GM19099 (cell line): ENCODE measurements around the gene JAZF1.

Experiments
- POLR2A ChIP-seq: IDR thresholded peaks from 3 replicates; pipeline ENCODE4 v1.6.1; 2011; ENCODE audit warnings: low read depth; ENCODE audit not compliant: insufficient read length; ENCODE audit errors: extremely low read depth

Gene JAZF1

DNA sequence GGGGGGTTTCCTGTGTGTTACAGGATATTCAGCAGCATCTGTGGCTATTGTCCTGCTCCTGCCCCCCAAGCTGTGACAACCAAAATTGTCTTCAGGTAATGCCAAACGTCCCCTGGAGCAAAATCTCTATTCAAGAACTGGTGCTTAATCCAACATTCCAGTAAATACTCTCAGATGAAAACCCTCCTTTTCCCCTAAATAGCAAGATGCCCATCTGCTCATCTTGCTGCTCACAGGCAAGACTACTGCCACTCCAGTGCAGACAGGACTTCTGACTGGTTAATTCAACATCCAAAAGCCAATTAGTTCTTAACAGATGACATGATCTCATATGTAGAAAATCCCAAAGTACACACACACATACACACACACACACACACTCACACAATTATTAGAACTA is 20.5 kb upstream of the JAZF1 start:
- no peak for TF ChIP-seq POLR2A

DNA sequence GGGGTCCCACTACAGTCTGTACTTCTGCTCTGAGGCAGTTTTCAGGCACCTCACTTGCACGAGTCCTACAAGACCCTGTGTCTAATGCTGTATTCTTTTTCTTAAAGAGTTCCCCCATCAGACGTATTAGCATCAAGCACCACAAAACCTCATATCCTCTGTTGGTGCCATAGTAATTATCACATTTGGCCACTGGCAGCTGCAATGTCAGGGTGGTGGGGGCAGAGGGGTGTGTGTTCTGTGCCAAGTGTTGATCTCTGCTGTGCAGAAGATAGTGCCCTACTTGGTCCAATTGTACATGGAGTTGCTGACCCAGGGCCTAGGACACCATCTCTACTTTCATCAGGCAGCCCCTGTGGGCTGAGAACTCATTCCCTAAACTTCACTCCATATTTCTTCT is 20.0 kb upstream of the JAZF1 start:
- TF ChIP-seq POLR2A: no peak

DNA sequence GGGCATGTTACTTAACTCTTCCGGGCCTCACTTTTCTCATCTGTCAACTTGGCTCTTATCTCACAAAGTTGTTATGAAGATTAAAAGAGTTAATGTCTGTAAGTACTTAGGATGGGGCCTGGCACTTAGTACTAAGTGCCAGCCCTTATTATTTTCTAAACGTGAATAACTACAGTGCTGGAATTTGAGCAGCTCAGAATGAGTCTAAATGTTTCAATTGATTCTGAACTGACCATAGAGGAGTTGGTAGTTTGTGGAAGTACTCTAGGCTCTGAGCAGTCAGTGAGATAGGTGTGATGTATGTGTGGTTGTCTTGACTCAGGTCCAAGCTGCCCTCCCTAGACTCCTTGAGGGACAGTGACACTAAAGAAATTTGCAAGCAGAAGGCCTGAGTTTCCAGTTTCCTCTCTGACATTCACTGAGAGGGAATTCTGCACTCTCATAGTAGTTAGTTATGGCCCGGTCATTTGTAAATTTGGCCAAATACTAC is 18.5 kb upstream of the JAZF1 start:
- TF ChIP-seq POLR2A: no peak

DNA sequence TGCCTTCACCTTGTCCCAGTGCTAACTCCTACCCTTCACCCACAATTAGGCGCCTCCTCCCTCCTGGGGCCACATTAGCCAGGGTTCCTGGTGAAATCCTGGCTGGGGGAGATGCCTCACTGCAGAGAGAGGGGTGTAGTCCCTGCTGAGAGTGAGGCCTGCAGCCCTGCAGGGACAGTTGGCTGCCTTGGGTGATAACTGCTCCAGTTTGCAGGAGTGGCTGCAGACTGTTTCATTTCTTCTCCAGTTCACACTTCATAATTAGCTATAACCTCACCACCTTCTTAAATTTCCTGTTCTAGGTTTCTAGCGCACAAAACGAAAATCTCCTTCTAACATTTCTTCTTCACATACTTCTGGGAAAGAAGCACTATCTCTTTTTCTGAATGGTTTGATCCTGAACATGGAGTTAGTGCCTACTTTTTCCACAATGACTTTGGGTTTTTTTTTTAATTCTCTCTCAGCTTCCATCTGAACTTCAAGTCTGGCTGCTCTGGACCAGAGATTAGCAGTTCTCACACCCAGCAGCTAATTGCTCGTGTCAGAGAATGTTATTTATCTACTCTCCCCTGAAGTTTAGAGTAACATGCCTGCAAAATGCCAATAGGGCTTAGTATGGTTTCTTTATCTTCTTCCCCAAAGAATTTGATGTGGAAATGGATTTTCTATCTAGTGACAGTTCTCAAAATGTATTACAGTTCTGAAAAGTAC is 15.5 kb upstream of the JAZF1 start:
- no peak for TF ChIP-seq POLR2A

DNA sequence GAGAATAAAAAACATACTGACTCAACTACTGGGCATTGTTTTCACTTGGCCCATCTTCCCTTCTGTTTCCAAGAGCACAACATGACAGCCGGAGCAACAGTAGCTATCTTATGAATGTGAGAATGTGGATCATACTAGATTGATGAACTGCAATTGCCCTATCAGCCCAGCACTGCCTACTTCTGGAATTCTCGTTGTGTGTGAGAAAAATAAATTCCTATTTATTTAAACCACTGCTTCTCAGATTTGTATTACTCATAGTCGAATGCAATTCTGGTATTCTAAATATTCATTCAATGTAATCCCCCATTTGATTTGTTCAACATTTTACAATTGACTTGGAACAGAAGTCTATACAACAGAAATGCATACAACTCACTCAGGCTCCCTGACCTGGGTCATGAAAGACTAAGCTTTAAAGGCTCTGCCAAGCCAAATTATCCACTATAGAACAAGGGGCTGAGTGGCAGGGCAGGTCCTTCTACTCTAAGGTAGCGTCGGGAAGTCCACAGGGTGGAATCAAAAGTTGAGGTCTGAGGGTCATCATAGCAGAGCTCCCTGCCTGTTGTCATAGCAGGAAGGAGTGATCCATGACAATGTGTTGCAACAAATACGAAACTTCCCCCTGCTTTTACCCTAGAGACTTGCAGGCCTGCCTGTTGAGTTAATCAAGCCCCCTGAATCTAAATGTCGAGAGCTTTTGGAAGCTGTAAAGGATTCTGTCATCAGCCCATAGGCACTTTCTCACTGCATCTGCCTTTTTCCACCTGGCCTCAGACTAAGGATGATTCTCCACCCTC is 12.4 kb upstream of the JAZF1 start:
- TF ChIP-seq POLR2A: no peak

DNA sequence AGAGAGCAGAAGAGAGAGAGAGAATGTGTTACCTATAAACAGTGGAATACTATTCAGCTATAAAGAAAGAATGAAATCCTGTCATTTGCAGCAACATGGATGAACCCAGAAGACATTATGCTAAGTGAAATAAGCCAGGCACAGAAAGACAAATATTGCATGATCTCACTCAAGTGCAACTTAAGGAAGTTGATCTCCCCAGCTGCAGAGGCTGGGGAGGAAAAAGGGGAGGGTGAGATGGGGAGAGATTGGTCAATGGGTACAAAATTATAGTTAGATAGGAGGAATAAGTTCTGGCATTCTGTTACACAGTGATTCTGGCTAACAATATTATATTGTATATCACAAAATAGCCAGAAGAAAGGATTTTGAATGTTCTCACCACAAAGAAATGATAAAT is 11.2 kb upstream of the JAZF1 start:
- TF ChIP-seq POLR2A: no peak

DNA sequence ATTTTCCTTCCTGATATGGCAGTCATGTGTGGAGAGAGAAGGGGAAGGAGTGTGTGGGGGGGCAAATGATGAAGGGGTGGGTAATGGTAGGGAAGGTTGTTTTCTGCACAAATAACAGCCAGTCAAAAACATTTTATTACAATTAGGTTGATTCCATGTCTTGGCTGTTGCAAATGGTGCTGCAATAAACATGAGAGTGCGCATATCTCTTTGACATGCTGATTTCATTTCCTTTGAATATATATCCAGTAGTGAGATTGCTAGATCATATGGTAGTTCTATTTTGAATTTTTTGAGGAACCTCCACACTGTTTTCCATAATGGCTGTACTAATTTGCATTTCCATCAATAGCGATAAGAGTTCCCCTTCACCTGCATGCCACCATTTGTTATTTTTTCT is 10.6 kb upstream of the JAZF1 start:
- TF ChIP-seq POLR2A: no peak

DNA sequence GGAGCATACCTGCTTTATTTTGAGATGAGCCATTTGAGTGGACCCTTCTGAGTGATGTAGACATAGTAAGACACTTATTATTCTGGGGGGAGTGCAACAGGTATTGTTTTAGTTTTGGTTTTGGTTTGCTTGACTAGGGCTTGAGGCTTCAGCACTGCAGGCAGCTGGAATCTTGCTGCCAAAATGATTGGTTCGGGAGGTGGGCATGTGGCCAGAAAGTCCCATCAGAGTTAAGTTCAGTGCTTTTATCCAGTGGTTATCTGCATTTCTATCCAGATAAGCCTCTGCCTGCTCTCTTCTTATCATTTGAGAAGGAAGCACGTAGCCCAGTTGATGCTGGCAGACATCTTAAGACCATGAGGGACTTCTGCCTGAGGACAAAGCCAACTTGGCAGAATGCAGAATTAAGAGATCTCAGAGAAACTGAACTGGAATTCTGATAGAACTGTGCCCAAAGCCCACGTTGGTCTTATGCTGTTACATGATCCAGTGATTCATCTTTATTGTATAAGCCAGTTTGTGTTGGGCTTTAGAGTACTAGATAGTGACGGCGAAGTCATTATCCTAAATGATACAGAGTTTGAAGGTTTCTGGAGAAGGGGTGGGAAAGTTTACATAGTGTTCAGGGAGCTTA is 9.6 kb upstream of the JAZF1 start:
- TF ChIP-seq POLR2A: no peak

DNA sequence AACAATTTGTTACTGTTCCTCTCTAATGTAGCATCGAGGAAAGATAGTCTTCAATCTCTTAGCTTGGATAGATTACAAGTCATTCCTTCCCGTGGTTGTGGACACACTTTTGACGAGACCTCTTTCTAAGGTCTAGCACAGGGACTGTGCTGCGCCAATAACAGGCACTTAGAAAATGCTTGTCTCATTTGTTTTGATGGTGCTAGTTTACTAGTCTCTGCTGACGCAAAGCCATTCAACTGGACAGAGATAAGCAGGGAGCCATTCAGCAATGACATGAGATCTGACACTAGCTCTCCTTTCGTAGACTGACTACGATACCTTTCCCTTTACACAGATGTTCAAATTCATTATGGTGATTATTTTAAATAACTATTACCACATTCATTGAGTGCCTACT is 6.4 kb upstream of the JAZF1 start:
- TF ChIP-seq POLR2A: no peak

DNA sequence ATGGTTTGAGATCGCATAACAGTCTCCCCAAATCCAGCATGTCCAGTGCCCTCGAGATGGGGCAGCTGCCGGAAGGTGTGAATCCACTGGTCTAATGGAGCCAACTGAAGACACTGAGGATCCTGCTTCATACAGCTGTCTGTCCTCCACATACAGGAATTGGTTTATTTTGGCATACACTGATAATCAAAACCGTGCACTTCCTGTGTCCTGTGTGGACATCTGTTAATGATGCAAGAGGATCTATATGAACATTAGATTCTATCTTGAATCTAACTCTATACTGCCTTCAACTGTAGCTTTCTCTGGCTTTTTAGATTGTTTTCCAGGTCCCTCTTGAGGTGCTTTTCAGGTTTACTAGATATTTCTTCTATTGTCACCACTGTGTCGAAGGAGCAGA is 3.0 kb upstream of the JAZF1 start:
- no peak for TF ChIP-seq POLR2A

DNA sequence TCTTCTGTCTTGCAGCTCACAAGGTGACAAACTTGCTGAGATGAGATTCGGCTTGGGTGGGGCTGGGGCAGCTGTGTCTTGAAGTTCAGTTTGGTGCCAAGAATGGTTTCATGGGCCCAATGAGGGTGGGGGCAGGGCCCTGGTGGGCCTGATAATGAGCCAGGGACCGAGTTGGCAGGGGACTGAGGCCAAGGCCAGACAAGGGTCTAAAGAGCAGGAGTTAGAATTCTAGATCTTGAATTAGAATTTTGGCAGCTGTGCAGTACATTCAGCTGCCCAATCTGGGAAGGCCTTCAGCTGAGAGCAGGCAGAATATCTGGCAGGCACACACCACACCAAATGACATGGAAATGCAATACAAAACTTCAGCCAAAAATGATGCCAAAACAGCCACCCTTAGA is 1.5 kb upstream of the JAZF1 start:
- no peak for TF ChIP-seq POLR2A

DNA sequence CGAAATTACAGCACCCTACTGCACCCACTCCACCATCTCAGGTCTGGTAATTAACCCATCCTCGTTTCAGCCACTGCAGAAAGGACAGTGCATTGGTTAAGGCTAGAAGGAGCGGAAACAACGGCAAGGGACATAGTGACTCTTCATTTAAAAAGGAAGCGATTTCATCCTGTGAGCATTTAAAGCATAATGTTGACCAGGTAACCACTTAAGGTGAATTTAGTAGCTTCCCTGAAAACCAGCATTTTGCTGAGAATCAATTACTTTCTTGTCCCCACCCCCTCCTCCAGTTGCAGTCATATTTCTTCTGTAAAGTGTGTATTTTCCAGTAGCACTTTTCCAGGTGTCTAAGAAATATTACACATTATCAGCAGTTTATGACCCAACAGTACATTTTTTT is 821 bp upstream of the JAZF1 start:
- TF ChIP-seq POLR2A: no peak

DNA sequence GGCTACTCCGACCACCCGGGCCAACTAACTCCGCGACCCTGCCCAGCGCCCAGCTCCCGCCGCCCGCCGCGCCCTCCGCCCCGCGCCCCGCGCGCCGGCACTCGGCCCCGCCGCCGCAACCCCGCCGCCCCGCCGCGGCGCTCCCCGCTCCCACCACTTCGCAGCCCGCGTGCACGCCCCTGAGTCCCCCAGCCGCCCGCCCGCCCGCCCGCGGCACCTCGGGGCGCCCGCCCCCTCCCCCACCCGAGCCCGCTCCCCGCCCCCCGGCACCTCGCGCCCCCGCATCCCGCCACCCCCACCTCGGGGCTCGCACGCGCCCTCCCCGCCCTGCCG is 598 bp downstream of the JAZF1 start:
- no peak for TF ChIP-seq POLR2A

DNA sequence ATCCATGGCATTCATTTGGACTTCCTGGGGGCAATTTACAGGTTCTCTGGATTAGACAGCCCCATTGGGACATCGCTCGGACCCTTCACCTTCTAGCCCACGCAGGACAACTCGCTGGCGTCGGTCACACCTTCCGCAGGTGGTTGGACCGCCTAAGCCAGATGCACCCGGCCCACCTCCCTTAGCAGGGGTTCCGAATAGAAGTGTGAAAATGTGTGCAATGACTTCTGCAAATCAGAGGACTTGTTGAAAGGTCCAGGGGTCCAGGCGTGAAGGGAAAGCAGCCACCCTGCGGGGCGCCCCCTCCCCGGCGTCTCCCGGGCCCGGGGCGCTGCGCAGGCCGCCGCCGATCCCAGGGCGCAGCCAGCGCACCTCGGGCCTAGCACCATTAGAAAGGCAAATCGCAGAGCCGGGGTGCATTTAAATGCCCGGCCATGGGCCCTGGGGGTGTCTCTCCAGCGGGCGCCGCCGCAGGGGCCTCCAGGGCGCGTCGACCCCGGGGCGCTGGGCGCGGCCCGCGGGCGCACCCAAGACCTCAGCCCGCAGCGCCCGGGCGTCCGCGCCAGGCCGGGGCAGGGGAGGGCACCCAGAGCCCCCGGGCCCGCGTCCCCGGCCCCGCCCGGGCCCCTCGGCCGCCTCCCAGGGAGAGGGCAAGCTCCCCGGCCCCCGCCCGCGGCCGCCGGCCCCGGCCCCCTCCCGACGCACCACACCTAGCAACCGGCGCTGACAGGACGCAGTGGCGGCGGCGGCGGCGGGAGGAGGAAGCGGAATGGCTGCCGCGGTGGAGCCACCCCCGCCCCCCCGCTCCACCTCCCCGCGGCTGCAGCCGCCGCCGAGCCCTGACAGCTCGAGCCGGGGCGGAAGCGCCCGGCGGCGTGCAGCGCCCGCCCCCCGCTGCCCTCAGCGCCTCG is 1.2 kb downstream of the JAZF1 start:
- TF ChIP-seq POLR2A: no peak

DNA sequence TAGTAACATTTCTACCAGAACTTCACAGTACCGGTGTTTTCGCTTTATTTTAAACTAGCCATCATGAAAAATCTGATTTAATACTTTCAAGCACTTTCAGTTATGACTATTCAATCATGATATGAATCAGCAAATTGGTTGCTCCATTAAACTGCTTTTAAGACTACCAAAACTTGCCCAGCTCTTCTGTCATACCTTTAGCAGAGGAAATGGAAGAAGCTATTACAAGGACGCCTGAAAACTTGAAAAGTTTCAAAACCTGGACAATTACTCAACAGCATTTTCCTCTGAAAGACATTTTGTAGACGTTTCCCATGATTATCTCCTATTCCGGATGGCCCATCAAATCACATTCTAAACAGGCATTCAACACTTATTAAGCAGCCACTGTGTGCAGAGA is 2.0 kb downstream of the JAZF1 start:
- TF ChIP-seq POLR2A: no peak

DNA sequence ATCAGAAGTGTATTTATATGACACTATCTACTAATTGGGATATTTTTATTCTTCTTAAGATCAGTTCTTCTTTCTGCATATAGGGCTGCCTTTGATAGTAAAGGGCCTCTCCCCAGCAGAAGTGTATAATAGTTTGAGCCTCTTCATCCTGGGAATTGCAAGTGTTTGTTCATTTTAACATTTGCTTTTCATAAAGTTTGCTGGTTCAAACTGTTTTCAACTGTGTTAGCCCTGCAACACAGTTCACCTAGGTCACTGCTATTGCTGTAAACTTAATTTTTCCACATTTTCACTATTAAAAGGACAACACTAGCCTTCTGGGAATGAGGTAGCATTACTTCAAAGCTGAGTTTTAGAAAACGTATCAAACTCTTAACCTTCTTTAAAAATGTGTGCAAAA is 2.8 kb downstream of the JAZF1 start:
- no peak for TF ChIP-seq POLR2A

DNA sequence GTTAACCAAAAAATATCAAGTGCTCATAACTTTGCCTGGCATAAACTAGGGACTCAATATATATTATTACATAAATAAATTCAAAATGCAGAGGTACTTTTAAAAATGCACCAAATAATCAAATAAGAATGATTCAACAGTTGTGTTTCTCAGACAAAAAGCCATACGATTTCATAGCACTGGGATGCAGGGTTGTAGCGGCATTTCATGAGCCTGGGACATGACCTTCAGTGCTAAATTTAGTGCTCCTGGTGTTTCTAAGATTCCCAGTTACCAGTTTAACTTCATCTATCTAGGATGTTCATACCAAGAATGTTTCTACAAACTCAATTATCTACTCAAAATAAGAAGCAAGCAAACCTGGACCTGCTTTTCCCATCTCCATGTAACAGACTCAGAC is 4.0 kb downstream of the JAZF1 start:
- no peak for TF ChIP-seq POLR2A
